Posterior vena cava (tissue), 2 donors: ENCODE results near the gene SLIT1. TPM values are rescaled to one million over a fixed set of nuclear protein-coding genes. Genes with fewer than 3 reads are reported as not detected.

Source experiments
- DNase-seq: peaks from one replicate; pipeline ENCODE4 v3.0.0-alpha.2; 2020; ENCODE audit warnings: low spot score
- intact Hi-C, 2 donors: fragments of 100-400 bp; cut with DNase I; formaldehyde crosslinking; loops; one replicate each; pipeline versions ENCODE4 v1.14.1 to v1.14.2; 2022 to 2023
- total RNA-seq, 2 donors: library from RNA; stranded (reverse); fragmentation: NEBNext Ultra II Directional; extraction: Animal tissue kit (Norgen Biotek cat#: 25700); gene quantifications; one replicate each; pipeline ENCODE4 v1.2.1, GENCODE V29; 2021
- donor health status: DM: yes; HTN: yes; CAD: no.
- donor health status: DM: yes; HTN: yes; CAD: no.

Gene SLIT1
- total RNA-seq, 2 donors from 2014 or later: 0.23 to 0.33 TPM

DNA sequence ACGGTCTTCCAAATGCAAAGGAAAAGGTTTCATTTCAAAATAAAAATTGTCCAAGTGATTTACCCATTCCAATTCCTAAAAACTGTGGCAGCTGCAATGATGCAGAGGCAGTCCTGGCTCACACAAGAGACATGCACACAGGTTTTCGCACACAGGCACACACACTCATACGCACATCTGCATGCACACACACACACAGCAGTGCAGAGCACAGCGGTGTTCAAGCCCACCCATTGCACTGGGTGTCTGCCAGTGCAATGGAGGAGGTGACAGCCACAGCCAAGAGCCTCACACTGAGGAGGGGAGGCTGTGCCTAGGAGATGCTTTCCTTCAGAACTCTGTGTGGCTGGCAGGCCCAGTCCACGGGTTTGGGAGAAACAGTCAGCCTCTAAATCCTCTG lies 123.7 kb downstream of the SLIT1 start:
- intact Hi-C loops: no loop called here
- no peak for DNase-seq

- intact Hi-C loops: no loop called here
- DNase-seq: no peak
These were observed 124.3 kb downstream of the SLIT1 start for GRCh38 chr10:97061423-97061822.

DNA sequence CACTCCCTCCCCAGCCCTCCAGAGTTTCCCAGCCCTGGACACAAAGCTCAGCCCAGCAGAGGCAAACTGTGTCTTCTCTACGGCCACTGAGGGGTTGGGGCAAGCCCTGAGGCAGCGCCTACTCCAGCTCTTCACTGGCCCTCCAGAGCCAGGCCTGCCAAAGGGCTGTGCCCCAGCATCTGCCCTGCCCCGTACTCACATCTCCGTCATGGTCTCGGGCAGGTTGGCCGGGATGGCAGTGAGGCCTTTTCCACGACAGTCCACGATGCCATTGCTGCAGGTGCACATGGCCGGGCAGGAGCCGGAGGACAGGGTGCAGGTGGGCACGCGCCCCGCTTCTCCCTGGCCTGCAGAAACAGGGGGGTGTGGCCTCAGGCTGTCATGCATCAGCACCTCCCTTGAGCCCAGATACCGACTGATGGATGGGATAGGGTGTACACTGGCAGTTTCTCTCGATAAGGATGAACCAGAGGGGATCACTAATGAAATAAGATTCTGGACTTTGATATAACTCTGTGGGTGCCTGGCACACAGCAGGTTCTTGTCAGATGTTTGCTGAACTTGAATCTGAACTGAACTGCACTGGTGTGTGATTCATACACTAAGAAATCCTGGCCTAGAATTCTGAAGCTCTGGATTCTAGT lies 125.2 kb downstream of the SLIT1 start:
- DNase-seq: no peak
- intact Hi-C loops: no loop called here

GRCh38 chr10:97059872-97060205 lies 125.9 kb downstream of the SLIT1 start:
- intact Hi-C loops: no loop called here
- no peak for DNase-seq

DNA sequence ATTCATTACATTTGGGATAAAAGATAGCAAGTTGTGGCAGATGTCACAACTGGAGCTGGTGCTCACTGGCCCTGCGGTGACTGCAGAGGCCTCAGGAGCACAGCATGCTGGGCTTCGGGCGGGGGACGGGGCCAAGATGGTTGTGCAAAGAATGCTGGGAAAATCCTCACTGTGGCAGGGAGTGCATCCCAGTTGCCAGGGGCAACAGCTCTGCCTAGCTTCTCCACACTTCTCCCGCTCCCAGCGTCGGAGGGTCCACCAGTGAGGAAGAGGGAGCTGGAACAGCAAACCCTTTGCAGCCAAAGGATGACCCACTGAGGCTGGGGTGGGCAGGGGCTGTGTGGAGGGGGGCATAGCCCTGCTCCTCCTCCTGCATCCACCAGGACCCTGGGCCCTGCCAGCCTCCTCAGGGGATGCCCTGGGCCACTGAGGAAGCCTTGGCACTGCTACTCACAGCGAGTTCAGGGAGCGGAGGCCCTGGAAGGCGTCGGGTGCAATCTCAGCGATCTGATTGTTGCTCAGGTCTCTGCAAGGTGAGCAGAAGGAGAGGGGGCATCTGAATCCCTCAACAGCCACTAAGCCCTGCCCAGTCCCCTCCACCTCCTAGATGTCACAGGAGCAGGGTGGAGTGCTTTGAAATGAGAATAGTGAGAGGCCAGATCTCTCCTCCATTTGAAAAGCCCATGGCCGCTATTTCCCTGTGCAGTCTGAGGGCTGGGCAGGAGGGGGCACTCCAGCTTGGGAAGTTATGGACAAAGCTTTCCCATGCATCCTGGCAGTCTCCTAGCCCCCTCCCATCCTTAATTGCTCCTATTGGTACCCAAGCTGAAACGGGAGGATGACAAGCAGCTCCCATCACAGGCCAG lies 126.5 kb downstream of the SLIT1 start:
- DNase-seq: no peak
- intact Hi-C loops: no loop called here

GRCh38 chr10:97058521-97058920 lies 127.2 kb downstream of the SLIT1 start:
- DNase-seq: no peak

GRCh38 chr10:97057491-97058235 lies 128.1 kb downstream of the SLIT1 start:
- no peak for DNase-seq
- intact Hi-C loops: no loop called here

More at GRCh38 chr10:97058521-97058920, 127.2 kb downstream of the SLIT1 start:
- intact Hi-C loops: no loop called here

- no peak for DNase-seq
- intact Hi-C loops: no loop called here
These were observed 129.6 kb downstream of the SLIT1 start for GRCh38 chr10:97056003-97056630.

DNA sequence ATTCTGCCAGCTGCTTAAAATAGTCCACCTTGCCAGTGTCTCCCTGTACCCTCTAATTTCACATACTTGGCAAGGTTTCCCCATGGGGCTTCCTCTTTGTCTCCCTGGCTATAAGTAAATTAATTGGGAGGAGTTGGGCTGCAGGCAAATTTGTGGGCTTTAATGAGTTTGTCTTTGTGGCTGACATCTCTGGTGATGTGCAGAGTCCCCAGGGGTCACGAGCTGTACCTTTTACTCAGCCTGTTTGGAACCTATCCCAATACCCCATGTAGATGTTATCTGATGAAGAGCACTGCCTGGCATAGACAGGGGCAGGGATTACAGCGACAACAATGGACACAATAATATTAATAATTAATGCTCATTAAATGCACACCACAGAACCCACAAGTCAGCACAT lies 132.5 kb downstream of the SLIT1 start:
- intact Hi-C loops: no loop called here
- DNase-seq: no peak

GRCh38 chr10:97050956-97051496 lies 134.7 kb downstream of the SLIT1 start:
- DNase-seq: no peak
- intact Hi-C loops: no loop called here

- DNase-seq: peak; percentile 43
- intact Hi-C loops: no loop called here
These were observed 135.5 kb downstream of the SLIT1 start for GRCh38 chr10:97050205-97050745.

DNA sequence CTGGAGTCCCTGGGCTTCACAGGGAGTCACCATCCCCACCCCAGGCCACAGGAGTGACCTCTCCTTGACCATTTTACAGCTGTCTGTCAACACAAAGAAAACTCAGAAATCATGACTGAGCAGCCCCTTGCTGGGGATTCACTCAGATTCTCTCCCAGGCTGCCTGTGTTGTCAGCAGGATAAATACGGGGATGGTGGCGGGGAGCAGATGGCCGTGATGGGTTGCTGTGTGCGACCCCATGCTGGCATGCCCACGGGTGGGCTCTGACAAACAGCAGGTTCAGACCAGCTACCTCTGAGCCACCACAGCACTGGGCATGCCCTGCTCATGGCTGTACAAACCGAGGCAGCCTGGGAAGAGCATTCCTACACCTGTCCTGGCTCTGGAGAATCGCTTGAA lies 136.1 kb downstream of the SLIT1 start:
- DNase-seq: peak; percentile 61
- intact Hi-C loops: no loop called here

DNA sequence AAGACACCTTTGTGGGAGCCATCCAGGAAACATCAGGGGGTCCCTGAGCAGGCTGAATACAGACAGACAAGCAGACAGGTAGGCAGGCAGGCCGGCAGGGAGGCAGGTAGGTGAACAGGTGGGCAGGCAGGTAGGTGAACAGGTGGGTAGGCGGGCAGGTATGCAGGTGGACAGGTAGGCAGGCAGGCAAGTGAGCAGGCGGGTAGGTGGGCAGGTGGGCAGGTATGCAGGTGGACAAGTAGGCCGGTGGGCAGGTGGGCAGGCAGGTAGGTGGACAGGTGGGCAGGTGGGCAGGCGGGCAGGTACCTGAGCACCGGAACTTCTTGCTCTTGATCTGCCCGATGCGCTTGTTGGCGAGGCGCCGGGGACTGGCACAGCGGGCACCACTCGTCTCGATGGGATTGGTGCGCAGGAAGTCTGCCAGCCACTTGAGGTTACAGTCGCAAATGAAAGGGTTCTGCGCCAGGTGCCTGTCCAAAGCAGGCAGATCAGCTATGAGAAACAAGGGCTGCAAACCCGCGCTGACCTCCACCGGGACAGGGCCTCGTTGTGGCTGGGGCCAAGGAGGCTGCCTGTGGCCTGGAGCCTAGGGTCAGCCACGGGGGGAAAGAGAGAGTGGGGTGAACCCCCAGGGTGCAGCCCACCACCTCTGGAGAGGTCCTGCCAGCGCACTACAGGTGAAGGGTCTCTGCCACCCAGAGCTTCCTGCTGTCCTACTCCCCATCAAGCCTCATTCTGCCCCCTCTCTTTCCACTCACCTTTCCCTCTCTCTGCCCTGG lies 136.9 kb downstream of the SLIT1 start:
- intact Hi-C loops: no loop called here
- DNase-seq: peak; percentile 47

DNA sequence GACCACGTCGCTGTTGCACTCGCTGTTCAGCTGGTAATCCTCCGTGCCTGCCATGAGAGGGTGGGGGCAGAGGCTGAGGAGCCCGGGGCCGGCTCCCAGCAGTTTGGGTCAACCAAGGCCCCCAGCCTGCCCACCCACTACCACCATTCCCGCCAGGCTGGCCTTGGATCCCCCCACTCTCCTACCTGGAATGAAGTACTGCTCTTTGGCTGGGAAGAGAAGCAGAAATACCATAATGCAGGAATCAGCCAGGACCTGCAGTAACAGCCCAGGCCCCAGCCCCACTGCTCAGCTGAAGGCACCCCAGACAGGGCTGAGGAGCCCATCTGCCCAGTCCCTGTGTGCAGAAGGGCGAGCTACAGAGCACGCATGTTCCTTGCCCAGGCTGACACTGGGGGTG lies 138.0 kb downstream of the SLIT1 start:
- peak; percentile 73 for DNase-seq
- intact Hi-C loops: no loop called here

DNA sequence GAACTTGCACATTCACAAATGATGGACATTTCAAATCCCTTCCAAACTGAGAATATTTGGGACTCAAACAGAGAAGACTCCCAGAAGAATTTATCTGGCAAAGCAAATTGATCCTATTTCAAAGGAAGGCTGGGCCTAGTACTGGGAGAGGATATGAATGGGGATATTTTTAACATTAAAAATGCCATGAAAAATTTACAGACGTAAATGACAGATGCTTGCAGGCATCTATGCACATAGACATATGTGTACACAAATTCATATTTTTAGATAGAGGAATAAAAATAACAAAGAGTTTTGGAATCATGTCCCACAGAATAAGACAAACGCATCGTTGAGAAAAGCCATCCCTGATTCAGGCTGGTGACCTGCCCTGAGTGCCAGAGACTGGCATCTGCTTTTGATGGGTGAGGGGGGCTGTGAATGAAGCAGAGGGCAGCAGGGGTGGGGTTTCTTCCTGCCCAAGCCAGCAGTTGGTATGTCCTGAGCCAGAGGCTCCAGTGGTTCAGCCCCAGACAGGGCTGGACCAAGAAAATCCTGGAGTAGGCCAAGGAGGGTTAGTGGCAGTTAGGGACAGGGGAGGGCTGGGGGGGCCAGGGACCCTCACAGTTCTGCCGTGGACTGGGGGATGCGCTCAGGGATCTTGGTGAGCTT lies 138.5 kb downstream of the SLIT1 start:
- no peak for DNase-seq
- intact Hi-C loops: no loop called here

DNA sequence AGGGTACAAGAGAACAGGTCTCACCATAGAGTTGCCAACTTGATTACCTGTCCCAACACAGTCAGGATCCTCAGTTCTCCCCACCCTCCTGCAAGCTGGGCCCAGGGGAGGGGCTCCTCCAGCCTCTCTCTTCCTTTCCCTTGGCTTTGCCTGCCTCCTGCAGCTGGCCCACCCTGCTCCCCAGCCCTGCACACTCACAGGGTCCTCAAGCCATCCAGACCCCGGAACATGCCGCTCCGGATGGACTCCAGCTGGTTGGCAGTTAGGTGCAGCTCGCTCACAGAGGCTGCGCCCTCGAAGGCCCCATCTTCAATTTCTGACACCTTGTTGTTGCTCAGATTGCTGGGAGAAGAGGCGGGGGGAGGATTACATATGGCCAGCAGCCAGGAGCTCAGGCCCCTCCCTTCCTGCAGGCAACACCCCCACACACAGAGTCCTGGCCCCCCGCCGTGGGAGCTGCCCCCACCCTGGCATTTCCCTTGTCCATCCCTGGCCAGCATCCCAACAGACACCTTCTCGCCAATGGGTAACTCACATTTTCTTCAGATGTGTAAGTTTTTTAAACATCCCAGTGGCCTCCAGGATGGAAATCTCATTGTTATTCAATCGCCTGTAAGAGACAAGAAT lies 139.2 kb downstream of the SLIT1 start:
- peak; percentile 55 for DNase-seq
- intact Hi-C loops: no loop called here

DNA sequence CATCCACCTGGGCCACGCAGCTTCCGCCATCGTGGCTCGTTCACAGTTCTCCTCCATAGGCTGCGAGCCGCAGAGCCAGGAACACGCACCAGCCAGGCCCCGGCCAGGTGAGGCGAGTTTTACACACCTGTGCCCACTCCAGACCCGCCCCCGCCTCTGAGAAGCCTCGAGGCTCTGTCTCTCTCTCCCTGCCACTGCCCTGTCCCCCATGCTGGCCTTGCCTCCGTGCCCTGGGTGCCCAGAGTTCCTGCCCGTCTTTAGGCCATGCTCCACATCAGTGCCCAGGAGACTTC lies 142.2 kb downstream of the SLIT1 start:
- intact Hi-C loops: no loop called here
- peak; percentile 49 for DNase-seq
